Stimulated activated CD8-positive, alpha-beta memory T cell treated with anti-CD3 and anti-CD28 coated beads, Interleukin-12 subunit alpha, Interleukin-12 subunit beta, amount 100 ng/mL, for 1 hour (primary cell): ENCODE measurements around the gene GNG14.
"Not testable (repeated sequence)": the region's sequence is repeated elsewhere in the genome, so short reads cannot be mapped to it uniquely, and the experiment has no call there.

ENCODE experiments used
- DNase-seq: peaks from one replicate; pipeline ENCODE4 v3.0.0-alpha.2; 2020; ENCODE audit warnings: low read depth

GNG14 gene

DNA sequence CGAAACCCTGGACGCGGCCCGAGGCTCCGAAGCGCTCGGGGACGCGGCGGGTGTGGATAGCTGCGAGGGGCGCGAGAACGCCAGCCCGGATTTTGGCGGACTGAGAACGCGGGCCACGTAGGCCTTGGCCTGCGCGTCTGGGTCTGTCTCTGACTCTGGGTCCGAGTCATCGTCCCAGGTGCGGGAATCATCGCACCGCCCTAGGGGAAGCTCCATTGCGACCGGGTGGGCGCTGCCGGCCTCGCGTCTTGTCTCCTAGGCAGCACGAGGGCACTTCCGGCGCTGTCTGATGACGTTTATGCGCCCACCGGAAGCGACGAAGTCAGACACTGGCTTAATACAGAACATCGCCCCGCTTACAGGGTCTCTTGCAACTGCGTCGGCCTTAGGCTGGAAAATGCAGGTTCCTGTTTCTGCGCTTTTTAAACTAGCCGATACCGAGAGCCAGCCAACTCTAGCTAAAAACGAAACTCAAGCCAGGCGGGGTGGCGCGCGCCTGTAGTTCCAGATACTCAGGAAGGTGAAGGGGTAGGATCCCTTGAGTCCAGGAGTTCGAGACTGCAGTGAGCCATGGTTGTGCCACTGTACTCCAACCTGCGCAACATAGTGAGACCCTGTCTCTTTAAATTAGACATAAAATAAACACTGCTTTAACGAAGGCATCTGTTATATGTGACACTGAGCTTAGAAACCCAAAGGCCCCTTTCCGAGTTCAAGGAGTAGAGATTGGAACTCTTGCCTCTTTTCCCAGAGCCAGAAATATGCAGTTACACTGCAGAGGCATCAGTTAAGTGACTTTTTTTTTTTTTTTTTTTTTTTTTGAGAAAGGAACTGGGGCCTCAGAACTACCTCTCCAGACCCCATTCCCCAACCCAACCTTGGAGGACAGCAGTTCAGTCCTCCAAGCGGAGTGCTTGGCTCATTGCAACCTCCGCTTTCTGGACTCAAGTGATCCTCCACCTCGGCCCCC lies 8.9 kb downstream of the GNG14 start, which contains the start of gene FBXW9:
Gene FBXW9 (minus strand): TSS at position 266 of the 970 bp plus-strand sequence. CDS start 50 bp downstream, at position 216.
- DNase-seq, result peak; percentile 98

GRCh38 chr19:12697425-12697824 lies 9.6 kb downstream of the GNG14 start:
- not testable (repeated sequence) for DNase-seq

DNA sequence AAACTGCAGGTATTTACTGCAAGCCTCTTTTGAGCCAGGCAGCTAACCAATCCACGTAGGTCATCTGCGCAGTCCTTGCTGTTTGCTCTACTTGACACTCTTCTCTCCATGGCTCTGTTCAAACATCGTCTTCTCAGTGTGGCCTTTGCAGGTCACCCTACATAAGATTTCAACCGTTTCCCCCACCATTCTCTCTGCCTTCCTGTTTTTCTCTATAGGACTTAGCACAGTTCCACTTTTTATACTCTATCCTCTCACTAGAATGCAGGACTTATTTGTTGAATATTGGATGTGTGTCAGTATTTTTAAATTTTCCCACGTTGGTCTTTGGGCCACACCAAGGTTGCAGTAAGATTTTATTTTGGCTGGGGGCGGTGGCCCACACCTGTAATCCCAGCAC lies 10.3 kb downstream of the GNG14 start:
- DNase-seq, result no peak

- DNase-seq, result no peak
These were observed 13.9 kb downstream of the GNG14 start for GRCh38 chr19:12701596-12702282.

DNA sequence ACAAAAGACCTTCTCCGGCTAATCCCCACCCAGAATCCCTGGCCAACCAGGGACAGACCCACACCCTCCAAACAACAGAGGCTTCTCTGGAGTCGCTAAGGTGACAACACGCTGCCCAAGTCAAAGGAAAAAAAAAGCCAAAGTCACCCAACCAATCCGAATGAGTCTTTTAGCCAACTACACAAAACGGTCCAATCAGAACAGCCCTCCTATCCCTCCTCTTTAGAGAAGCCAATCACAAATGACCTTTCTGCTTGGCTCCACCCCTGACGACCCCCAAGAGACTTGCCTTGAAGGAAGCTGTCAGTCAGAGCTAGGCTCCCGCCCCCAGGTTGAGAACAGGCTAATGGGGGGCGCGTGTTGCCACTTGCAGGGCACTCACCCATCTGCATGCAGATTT lies 15.2 kb downstream of the GNG14 start:
- DNase-seq, result no peak

GRCh38 chr19:12705169-12705568 lies 17.4 kb downstream of the GNG14 start:
- no peak for DNase-seq

- DNase-seq, result no peak
These were observed 18.0 kb downstream of the GNG14 start for GRCh38 chr19:12705654-12706331.

- no peak for DNase-seq
These were observed 18.5 kb downstream of the GNG14 start for GRCh38 chr19:12706332-12706718.

GRCh38 chr19:12708641-12709040 lies 20.8 kb downstream of the GNG14 start:
- no peak for DNase-seq

DNA sequence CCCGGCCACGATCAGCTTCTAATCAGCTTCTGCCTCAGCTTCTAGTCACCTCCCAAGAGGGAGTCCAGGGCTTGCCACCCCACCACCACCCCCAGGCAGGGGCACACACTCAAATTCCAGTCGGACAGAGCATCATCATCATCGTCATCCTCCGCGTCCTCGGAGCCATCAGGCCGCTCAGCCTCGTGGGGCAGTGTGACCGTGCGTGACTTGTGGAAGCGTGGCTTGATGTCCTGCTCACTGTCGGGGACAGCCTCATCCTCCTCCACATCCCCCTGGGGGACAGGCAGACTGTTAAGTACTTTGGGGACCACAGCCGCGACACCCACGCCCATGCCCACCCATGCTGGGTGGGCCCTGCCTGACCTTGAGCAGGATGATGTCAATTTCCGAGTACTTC lies 23.4 kb downstream of the GNG14 start:
- no peak for DNase-seq

DNA sequence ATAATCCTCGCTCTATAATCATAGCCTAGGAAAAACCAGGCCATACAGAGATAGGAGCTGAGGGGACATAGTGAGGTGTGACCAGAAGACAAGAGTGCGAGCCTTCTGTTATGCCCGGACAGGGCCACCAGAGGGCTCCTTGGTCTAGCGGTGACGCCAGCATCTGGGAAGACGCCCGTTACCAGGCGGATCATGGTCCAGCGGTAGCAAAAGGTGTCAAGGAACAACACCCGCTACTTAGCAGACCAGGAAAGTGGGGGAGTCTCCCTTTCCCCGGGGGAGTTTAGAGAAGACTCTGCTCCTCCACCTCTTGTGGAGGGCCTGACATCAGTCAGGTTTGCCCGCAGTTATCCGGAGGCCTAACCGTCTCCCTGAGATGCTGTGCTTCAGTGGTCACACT lies 24.3 kb downstream of the GNG14 start:
- DNase-seq, result not testable (repeated sequence)

- not testable (repeated sequence) for DNase-seq
These were observed 25.5 kb downstream of the GNG14 start for GRCh38 chr19:12713304-12713703.

DNA sequence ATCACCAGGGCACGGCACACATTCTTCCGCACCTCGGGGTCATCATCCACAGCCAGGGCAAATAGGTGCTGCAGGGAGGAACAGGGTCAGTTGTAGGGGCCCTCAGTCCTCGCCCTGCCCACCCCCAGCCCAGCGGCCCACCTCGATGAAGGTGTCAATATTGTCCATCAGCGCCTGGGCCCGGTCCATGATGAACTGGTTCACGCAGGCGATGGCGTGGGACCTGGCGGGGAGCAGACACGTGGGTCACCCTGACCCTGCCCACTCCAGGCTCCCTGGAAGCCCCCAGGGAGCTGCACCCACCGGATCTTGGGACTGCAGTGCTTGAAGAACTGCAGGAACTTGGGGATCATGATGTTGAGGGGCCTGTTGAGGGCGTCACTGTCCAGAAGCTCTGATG lies 27.3 kb downstream of the GNG14 start:
- no peak for DNase-seq

DNA sequence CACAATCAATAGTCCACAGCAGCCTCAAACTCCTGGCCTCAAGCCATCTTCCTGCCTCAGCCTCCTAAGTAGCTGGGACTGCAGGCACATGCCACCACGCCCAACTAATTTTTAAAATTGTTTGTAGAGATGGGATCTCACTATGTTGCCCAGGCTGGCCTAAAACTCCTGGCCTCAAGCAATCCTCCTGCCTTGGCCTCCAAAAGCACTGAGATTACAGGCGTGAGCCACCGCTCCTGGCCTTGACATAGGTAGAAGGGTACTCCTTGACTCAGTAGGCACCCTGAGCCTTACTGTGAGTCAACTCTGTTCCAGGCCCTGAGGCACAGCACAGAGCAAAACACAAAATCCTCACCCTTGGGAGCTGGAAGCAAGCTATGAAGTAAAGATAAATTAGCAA lies 28.1 kb downstream of the GNG14 start:
- no peak for DNase-seq

GRCh38 chr19:12720296-12720695 lies 32.5 kb downstream of the GNG14 start:
- no peak for DNase-seq

- DNase-seq, result no peak
These were observed 33.3 kb downstream of the GNG14 start for GRCh38 chr19:12720851-12721655.

GRCh38 chr19:12721656-12722565 lies 34.1 kb downstream of the GNG14 start:
- peak; percentile 23 for DNase-seq

DNA sequence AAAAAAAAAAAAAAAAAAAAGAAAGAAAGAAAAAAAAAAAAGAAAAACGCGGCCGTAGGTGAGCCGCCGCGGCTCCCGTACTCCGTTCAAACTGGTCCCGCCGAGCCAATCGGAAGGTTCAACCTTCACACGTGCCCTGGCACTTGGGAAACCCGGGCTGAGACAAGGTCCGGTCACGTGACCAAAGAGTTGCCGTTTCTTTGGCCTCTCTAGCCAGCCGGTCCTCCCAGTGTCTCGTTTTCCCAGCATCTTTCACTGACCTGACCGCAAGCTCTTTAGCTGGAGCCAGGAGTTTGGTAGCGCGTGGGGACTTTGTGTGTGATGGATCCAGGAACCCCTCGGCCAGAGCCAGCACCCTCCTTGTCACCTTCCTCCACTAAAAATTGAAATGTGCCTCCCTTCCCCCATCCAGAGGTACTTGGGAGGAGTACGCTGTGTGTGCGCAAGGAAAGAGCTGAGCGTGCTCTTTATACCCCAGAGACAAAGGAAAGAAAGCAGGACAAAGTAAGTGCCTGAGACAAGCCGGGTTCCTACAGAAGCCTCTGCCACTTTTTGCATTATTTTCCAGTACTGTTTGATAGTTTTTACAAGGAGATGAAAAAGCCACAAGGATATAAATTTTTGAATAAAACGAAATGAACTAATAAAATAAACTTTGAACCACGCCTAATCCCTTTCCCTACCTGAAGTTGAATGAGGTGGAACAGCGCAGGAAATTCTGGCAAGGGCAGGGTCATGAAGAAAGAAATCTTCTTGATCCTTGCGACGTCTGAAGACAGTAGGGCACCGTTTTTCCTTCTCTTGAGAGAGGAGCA lies 35.0 kb downstream of the GNG14 start:
- peak; percentile 90 for DNase-seq

DNA sequence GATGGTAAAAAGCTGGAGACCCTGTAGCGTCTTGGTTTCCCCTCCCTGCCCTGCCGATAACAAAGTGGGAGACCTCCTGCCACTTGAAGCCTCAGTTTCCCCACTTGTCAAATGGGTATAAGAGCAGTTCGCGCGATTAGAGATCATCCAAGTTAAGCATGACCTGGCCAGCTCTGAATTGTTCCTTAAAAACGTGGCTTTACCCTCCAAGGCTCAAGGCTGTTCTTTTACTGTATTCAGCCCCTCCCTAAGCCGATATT lies 35.5 kb downstream of the GNG14 start:
- DNase-seq, result no peak
